Measurements from ENCODE around the gene MINDY3.

Gene MINDY3

DNA sequence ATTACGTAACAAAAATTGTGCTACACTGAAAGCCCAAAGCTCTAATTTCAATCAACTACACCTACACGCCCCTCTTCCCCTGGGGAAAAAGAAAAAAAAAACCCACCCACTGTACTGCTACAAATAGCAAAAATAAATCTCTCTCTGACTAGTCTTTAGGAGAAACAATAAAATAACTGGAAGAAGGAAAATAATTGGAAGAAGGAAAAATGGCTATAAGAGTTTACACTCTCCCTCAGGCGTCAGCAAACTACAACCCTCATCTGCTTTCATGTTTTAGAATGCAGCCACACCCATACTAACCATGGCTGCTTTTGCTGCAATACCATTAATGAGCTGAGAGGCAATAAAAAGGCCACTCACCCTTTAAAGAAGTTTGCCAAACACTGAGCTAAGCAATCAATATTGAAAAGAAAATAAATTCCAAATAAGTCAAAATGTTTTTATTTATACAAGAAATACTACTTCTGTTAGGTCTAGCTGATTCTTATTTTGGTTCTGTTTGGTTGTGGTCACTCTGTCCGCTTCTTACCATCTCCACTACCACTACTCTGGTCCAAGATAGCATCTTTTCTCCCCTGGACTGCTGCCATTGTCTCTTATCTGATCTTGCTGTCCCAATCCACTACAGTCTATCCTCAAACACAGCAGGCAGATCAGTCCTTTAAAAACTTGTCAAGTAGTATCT, 3.8 kb downstream of the MINDY3 start:
- no peak for DNase-seq

DNA sequence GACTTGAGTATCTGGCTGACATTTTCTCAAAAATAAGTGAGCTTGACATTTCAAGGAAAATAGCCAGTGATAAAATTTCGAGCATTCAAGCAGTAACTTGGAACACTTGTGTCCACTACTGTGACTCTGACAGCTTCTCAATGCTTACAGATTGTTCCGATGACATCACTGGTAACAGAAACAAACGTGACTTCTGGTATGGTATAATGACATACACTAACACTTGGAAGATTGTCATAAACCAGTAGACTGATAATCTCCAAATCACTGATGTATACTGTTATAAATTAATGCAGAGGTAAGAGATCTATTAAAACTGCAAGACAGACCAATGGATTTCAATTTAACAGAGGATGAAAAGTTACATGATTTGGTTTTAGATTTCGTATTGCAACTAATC, 6.5 kb downstream of the MINDY3 start:
- no peak for DNase-seq

DNA sequence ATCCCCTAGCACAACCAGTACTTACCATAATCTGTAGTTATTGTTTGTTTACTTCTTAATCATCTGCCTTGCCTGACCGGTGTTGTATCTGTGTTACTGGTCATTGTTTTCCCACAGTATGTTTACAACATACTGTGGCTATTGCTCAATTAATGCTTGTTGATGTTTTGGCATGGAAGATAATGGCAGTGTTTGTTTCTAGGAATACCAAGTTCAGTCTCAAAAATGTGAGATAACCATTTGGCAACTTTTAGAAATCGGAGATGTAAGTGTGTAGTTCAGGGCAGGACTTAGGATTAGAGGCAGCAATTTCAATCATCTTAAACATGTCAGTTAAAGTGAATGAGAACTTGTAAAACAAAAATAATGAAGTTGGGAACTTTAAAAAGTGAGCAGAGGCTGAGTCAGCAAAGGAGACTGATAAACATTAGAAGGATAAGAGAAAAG, 8.2 kb downstream of the MINDY3 start:
- DNase-seq = no peak

DNA sequence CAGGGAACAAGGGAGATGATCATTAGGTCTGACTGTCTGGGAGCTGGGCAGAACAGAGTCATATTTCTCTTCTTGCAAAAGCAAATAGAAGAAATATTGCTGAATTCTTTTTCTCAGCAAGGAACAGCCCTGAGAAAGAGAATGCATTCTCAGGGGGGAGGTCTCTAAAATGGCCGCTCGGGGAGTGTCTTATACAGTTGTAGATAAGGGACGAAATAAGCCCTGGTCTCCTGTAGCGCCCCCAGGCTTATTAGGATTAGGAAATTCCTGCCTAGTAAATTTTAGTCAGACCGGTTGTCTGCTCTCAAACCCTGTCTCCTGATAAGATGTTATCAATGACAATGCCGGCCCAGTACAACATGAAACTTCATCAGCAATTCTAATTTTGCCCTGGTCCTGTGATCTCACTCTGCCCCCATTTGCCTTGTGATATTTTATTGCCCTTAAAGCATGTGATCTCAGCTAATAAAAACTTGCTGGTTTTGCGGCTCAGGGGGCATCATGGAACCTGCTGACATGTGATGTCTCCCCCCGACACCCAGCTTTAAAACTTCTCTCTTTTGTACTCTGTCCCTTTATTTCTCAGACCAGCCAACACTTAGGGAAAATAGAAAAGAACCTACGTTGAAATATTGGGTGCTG, 9.8 kb downstream of the MINDY3 start:
- peak; percentile 3 for DNase-seq

DNA sequence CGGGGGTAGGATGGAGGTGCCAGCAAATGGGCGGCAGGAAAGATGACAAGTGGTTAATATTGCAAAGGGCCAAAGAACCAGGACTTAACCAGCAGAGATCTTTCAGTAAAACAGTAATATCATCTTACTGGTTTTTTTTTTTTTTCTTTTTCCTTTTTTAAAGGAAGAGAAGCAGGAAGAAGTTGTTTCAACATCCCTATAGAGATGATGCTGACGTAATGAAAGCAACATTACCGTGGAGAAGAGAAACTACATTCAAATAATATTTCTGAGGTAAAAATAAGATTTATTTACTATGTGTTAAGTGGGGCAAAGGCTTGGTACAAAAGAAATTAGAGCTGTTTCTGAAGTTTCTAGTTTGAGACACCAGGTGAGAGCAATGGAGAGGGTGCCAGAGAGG, 11.0 kb downstream of the MINDY3 start:
- no peak for DNase-seq

DNA sequence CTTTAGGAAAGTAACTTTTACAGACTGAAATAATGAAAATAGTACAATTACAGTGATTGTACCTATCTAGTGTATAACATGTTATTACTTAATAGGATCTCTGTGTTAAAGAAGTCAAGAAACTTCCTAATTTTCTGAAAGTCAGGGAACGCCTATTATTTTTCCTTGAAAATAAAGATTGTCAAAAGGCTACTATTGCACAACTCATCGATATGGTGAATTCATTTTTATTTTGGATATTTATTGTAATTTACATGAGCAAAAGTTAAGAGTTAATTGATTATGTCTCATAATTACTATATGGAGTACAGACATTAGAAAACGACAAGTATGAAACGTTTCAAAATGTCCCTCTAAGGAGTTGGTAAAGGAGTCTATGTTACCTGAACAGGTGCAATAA, 12.8 kb downstream of the MINDY3 start:
- no peak for DNase-seq

DNA sequence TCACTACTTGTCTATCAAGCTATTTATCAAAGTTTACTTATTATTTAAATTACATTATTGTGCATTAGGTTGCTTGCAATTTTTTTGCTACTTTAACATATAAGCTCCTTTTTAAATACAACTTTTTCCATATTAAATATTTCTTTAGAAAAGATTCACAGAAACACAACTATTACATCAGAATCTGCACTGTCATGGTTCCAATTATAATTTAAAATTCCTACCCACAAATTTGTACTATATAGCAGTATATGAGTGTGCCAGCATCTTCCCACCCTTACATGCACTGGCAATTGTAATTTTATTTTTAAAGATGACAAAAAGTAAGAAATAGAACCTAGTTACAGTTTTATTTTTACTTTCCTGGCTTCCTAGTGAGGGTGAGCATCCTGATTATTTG, 15.8 kb downstream of the MINDY3 start:
- DNase-seq = no peak

DNA sequence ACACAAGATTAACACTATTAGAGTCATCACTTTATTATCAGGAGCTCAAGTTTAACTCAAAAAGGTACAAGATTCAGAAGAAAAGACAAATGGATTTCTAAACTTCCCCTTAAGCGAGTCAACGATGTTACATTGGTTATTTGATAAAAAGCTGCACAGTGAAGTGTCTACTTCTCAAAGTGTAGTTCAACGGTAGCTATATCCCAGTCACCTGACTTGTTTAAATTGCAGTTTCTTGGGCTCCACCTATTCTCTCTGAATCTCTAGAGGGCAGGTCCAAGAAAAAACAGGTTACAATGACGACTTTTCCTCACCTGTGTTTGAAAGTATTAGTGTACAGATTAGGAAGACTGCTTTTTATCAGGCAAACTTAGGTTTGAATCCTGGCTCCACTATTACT, 16.6 kb downstream of the MINDY3 start:
- DNase-seq = no peak

DNA sequence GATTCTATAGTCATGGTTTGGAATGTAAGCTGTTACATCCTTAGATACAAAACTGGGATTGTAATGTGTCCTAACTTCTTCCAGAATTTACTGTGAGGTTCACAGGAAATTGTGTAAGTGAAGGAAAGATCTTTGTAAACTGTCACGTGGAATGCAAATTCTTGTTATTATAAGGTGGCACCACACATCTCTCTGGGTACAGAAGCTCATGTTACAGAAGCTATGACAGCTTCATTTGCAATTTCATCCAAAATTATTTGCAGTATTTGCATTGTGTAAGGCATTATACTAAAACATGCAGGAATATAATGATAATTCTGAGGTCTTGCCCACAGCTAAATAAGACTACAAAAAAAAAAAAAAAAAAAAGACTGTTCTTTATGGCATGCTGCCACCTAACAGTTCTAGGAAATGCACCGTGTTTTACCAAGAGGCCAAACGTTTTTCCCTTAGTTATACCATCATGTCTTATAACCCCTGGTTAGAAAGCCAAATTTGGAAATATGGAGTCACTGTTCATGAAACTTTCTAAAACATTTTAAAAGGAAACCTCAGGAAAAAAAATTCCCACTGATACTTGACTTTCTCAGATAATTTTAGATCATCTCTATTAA, 17.6 kb downstream of the MINDY3 start:
- no peak for DNase-seq

DNA sequence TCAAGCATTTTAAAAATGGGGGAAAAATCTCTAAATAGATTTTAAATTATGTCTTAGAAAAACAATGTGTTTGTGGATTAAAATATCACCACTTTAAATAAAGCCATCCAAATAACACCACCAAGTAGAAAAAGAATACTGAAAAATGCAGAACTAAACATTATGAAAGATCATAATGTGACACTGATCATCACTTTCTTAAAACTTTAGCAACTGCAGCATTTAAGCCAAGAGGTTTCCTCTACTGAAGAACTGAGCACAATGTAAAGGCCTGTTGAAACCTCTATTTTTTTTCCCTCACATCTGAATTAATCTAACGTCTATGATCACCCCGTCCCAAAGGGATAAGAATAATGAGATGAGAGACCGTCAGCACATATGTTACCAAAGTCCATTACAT, 18.6 kb downstream of the MINDY3 start:
- no peak for DNase-seq

DNA sequence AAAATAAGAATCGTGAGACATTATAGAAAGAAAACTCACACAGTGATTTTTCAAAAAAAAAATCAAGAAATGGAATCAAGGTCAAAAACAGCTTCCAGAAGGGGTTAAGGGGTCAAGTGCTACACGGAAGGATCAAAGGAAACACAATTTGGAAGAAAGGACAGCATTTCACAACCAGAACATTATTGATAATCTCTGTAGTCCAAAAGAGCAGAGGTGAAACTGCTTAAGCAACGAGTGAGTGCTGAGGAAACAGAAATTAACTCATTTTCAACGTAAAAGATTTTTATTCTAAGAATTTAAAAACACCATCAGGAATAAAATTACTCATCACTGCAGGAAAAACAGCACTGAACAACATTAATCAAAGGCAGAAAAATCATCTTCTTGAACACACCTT, 23.5 kb downstream of the MINDY3 start:
- DNase-seq = no peak

DNA sequence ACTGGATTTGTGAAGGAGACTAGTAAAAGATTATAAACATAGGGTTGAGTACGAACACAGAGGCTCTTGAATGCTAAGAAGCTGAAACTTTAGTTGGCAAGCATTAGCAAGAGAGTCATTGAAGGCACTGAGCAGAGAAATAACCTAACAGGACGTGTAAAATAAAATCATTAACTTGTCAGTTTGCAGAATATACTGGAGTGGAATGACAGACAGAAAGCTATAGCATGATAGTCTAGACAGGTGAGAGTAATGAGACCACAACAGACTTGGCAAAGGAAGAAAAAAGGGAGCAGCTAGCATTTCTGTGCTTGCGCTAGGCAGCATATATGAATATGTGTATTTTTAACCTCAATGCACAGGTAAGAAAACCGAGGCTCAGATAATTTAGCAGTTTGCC, 30.8 kb downstream of the MINDY3 start:
- no peak for DNase-seq

DNA sequence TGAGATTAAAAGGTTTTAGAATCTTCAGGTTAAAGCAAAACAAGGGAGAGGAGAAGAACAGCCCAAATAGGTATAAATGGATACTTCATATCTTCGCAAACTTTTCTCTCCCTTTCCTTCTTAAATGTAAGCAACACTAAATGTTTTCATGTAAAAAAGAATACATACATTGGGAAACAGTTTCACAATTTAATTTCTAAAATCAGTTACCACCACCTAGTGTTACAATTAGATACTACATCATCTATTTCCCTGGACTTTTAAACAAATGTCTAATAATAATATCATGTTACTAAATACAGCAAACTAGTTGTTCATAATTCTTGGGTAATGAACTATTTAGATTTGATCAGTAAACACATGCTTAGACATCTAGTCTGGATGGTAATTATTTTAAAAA, 35.8 kb downstream of the MINDY3 start:
- no peak for DNase-seq

DNA sequence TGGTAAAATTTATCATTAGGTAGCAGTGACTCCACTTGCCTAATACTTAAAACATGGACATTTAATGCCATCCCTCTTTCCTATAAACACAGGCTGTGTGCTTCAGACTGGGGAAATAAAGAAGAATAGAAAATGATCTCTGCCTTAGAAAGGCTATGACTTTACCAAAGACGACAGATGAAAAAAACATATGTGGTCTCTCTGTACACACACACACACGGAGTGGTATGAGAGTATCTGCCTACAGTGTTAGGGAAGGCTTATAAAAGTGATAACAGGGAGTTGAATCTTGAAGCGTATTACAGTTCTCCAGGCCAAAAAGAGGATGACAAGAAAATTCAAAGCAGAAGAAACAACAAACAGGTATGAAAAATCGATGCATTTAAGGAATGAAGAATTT, 38.2 kb downstream of the MINDY3 start:
- no peak for DNase-seq

DNA sequence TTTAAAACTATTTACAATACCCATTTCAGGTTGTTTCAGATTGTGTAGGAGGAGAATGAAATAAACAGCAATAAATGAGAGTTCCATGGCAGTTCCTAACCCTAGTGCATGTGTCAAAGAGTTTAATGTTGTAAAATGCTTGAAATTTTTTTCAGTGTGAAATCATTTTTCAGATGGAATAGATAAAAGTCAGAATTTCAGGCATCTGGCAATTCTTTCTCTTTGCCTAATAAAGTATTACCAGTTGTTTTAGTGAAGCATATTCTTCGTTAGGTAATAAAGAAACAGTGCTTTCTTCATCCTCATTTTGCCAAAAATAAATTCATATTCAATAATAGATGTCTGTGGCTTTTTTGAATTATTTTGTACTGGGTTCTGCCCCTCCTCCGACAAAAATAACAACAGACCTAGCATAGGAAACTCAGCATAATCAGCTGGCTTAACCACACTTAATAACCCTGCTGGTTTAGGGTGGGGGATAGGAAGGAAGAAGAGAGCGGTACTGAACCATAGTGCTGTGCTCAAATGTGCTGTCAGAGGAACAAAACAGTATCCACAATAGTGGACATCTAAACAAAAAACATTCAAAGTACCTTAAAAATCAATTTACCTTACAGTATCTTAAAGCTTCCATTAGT, 39.1 kb downstream of the MINDY3 start:
- no peak for DNase-seq

DNA sequence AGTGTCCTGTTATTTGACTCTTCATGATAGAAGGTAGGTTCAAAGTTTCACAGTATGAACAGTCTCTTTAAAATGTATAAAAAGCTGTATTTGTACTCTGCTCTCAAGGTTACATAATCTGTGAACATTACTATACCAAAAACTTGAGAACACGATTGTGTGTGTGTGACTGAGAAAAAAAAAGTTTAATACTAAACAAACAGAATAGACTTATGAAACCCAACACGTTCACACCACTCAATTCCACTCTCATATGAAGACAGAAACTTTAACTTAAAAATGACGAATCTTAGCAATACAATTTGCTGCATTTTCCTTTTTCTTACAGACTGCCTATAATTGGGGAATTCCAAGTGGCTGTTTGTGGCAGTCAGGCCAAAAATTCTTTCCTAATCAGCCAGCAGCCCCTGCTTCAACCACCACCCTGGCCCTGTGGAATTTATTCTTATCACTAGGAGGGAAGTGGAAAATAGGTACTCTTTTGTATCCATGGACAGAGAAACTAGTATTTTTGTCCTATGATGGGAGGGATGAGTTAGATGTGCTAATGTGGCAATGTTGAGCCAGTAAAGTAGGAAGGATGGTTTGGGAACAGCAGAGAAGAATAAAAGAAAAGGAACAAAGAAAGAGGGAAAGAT, 42.8 kb downstream of the MINDY3 start:
- no peak for DNase-seq

DNA sequence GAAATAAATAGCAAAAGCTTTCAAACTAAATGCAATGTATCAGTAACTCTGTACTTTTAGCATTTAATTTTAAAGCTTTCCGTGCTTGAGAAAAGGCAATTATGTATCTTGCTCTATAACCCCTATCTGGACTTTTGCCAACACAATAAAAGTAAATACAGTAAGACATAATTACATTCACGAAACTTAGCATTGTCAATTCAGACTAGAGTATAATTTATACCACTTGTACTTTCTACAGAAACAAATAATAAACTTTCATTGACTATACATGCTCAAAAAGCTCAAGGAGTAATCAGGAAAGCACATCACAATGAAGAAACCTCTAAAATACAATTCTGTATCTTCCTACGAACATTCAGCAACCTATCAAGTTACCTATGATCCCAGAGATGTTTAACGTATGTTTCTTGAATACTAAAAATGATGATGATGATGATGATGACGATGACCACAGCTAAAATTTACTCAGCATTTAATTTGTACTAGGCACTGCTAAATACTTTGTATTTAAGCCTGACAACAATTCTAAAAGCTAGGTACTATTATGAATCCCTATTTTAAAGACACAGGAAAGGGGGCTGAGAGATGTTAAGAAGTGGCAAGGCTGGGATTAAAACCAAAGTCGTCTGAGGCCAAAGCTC, 44.9 kb downstream of the MINDY3 start:
- DNase-seq = no peak

DNA sequence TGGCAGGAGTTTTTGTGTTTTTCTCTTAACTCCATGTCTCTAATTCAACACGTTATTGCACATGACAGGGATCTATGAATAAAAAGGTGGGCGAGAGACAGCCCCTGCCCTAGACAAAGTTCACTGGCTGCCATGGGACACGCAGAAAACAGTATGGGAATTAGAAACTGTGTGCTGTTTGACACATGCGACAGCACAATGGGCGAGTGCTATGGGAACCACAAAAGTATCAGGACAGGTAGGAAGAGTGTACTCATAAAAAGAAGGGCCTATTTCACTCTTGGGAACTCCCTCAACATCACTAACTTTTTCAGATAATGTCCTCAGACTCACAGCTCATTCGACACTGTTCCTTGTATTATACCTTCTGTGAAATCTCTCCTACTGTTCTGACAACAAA, 45.7 kb downstream of the MINDY3 start:
- no peak for DNase-seq

DNA sequence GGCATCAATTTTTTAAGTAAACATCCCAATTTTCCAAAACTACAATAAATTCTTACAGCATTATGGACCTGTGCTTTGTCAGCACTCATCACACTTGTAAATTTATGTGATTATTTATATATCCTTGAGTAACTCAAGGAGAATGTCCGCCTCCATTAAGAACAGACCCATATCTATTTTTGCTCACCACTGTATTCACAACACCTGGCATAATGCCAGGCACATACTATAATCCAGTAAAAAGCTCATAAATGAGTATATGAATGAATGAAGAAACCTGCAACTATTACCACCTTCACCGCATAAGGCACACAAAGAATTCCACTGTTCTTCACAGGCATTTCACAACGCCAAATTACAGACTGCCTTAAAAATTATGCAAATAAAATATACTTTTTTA, 46.9 kb downstream of the MINDY3 start:
- no peak for DNase-seq

DNA sequence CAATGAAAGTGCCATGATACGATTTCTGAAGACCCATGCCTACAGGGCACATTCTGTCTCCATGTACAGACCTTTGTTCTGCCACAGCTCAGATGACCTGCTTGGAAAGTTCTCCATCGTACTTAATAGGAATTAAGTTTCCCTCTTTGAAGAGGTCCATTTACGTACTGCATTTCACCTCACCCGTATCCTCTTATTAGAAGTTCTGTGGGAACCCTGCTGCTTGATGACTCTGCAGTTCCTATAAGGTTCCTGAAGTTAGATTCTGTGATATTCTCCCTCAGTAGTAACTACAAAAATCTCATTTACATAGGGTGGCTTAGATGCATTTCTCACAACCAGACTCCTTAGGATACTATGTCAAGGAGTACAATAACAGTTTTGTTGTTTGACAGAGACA, 50.9 kb downstream of the MINDY3 start:
- DNase-seq = no peak

DNA sequence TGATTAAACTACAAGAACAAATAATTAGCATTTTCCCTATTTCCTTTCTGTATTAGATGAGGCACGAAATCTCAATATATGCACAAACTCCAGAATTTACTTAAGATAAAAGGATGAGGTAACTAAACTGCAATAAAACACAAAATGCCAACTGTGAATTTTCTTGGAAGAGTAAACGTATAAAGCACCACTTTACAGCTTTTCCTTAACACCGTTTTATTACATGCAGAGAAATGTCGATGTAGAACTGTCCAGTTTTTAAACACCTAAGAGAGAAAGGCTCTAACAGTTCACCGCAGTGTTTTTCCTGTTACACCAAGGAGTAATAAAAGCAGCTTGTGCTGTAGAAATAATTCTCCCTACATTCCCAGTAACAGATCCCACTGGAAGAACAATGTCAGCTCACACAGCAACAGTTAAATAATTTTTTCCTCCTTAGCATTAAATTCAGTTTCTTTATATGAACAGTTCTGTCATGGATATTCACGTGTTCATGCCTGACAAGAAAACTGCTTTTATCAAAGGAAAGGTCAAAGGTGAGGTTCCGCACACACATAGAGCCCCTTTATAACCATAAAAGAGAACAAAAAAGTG, 52.0 kb downstream of the MINDY3 start:
- no peak for DNase-seq

DNA sequence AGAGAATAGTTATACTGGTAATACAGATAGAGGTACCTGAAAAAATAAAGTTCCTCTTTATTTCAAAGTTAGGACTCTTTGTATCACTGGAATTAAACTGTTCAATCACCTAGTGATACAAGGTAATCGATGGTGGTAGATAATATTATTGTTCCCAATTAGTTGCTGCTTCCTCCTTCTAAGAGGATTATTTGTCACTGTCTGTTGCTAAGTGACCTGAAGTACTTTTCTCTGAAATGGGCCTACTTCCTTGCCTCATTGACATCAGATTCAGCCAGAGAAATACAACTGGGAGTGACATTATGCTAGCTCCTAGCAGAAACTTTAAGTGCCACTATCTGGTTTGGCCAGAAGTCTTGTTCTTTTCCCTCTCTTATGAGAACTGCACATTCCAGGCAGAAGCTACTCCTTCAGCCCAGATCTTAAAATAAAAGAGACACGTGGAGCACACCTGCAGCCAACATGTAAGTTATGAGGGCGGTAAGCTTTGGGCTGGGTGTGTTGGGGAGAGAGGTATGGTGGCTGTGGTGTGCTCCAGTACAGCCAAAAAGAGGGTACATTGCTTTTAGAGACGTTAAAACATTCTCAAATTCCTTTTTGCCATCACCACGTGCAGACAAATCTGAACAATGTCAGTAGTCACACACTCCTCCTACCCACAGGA, 54.8 kb downstream of the MINDY3 start:
- DNase-seq = no peak

Data from activated gamma-delta T cell treated with Interleukin-2 at 50 U/mL for 16 hours (primary cell).